Transverse colon (tissue), 4 donors: ENCODE data around the gene PKP1.

Source experiments
- CTCF ChIP-seq, 5 experiments: fragments of 200-600 bp in 3 of 5; fragments of 450-650 bp in 2 of 5; sonication (generic) in 3 of 5; IDR thresholded peaks; 1 replicate in 2 of 5; 2 replicates in 3 of 5; pipeline ENCODE4 v1.5.1; 2016 to 2017; ENCODE audit warnings: antibody characterized with exemption in 5 of 5, inconsistent platforms in 3 of 5, mild to moderate bottlenecking in 2 of 5, moderate library complexity in 1 of 5
- POLR2A ChIP-seq: fragments of 450-650 bp; IDR thresholded peaks from one replicate; pipeline ENCODE4 v1.6.1; 2016; ENCODE audit warnings: antibody characterized with exemption, mild to moderate bottlenecking, moderate library complexity
- POLR2AphosphoS5 ChIP-seq, 3 donors: sonication (generic); formaldehyde crosslinking; IDR thresholded peaks; one replicate each; pipeline ENCODE4 v1.6.1; 2016; ENCODE audit warnings: antibody characterized with exemption in 3 of 3

- no peak for TF ChIP-seq CTCF (IDR thresholded peaks at IDR 0.05)
- no peak for TF ChIP-seq POLR2AphosphoS5 (IDR thresholded peaks at IDR 0.05)
- TF ChIP-seq POLR2A: no peak
Measured at GRCh38 chr1:201296352-201296751, 13.0 kb downstream of the PKP1 start.
